HL-60/S4 treated with retinoic acid at 250 ng/mL for 4 days and 3 days (cell line): ENCODE data around the gene IRGQ.
"Not testable (repeated sequence)": the region's sequence is repeated elsewhere in the genome, so short reads cannot be mapped to it uniquely, and the experiment has no call there.

Experiments
- in situ Hi-C: fragments of 300-500 bp; cut with MboI; formaldehyde crosslinking; loops from 2 replicates; pipeline ENCODE4 v1.7.0; 2022; ENCODE audit warnings: low sequenced_read_pairs

Gene IRGQ

DNA sequence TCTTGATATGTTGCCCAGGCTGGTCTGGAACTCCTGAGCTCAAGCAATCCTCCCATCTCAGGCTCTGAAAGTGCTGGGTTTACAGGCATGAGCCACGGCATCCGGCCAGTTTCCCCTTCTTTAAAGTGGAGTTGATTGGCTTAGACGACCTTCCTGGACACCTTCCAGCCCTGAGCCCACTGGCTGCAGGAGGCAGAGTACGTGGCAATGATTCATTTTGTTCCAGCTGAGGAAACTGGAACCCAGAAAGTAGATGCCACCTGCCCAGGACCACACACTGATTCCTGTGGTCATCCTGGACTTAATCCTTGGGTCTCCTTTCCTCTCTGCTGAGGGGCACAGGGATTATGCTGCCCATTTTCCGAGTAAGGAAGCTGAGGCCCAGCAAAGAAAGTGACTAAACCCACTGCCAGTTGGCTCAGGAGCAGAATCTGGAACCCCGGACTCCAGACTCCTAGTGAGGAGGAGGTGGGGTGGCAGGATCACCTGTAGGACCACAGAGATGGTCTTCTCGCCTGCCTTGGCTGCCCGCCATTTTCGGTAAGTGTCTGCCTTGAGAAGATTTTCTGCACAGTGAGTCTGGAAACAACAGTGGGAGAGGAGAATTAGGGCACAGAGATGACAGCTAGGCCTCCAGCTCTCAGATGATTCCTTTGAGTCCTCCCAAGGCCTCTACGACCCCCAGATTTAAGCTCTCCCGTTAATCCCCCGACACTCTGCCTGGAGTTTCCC lies 21.3 kb downstream of the IRGQ start:
- in situ Hi-C loops, result no loop called here

DNA sequence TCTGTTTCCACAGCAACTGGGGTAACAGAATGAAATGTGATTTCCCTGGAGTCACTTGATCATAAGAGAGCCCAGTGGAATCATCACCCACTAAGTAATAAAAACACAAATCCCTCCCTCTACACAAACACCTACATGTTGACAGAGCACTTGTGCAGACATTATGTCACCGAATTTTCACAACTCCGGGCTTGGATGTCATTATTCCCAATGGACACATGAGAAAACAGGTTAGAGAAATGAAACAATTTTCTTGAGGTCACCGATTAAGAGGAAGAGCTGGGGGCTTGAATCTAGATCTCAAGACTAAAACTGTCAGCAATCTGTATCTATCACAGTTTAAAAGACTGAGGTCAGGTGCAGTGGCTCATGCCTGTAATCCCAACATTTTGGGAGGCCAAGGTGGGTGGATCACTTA lies 23.8 kb downstream of the IRGQ start:
- in situ Hi-C loops, result no loop called here

DNA sequence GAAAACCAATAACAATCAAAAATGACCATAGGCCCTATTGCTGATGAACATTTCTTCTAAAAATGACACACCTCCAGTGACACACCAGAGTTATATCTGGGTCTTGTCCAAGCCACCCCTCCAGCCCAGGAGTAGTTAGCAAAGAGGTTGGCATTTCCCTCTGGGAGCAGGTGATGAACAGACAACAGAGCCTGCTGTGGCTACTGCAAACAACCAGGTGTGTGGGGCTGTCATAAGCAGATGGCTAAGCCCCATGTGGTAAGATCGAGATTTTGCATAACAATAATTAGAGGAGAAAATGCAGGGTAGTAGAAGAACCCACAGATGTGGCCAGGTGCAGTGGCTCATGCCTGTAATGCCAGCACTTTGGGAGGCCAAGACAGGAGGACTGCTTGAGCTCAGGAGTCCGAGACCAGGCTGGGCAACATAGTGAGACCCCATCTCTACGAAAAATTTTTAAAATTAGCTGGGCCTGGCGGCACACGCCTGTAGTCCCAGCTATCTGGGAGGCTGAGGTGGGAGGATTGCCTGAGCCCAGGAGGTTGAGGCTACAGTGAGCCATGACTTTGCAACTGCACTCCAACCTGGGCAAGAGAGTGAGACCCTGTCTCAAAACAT lies 25.7 kb downstream of the IRGQ start:
- in situ Hi-C loops, result no loop called here

DNA sequence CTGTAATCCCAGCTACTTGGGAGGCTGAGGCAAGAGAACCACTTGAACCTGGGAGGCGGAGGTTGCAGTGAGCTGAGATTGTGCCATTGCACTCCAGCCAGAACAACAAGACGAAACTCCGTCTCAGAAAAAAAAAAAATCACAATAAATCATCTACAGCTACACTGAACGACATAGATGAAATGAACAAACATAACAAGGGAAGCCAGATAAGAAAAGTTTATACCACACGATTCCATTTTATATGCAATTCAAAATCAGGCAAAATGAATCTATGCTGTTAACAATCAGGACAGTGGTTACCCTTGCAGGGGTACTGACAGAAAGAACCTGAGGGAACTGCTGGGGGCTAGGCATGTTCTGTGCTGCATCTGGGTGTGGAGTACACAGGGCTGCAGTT lies 26.3 kb downstream of the IRGQ start:
- in situ Hi-C loops, result no loop called here

DNA sequence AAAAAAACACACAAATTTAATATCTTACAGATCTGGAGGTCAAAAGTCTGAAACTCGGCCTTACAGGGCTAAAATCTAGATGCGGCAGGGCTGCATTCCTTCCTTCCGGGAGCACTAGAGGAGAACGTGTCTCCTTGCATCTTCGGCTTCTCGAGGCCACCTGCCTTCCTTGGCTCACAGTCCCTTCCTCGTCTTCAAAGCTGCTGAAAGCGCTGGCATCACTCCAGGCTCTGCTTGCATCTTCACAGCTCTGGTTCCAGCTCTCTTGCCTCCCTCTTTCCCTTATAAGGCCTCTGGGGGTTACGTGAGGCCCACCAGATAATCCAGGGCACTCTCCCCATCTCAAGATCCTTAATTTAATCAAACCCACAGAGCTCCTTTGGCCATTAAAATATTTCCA lies 31.1 kb downstream of the IRGQ start:
- in situ Hi-C loops, result no loop called here

DNA sequence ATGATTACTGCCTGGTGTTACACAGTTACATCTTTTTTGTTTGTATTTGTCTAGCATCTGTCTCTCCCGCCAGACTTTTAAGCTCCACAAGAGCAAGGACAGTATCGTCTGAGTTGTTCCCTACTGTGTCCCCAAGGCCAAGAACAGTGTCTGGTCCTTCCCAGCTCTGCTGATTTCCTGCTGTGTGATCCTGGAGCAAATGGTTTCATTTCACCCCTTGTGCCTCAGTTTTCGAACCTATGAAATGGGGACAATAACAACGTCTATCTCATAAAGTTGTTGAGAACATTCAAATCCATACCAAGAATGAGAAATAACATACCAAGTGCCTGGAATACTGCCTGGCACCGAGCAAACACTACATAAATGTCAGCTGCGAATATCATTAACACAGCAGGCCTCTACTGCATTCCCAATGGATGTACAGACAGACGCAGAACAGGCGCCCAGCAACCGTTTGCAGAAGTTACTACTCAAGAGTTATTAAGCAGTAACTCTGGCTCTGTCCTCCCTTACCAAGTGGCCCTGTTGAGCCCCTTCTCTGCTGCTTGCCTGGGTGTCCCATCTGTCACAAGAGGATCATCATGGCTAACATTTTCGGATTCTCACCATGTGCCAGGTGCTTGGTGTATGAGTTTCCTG lies 32.0 kb downstream of the IRGQ start:
- in situ Hi-C loops, result no loop called here

DNA sequence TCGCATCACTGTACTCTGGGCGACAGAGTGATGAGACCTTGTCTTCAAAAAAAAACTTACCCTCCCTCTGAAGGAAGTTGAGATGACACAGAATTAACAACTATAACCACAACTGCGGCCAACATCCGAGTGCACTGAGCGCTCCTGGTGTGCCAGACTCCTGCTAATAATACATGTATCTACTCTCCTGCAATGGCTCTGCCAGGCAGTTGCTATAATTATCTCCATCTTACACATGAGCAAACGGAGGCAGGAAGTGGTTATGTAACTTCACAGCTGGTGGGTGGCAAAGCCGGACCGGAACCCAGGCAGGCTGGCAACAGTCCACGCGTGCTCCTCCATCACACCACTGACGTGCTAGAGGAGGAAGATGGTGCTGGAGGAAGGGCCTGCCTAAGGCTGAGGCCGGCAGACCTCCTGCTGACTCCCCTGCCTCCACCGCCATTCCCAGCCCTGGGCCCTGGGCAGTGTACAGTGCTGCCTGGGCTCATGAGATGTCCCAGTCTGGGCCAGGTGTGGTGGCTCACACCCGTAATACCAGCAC lies 33.2 kb downstream of the IRGQ start:
- in situ Hi-C loops, result no loop called here

DNA sequence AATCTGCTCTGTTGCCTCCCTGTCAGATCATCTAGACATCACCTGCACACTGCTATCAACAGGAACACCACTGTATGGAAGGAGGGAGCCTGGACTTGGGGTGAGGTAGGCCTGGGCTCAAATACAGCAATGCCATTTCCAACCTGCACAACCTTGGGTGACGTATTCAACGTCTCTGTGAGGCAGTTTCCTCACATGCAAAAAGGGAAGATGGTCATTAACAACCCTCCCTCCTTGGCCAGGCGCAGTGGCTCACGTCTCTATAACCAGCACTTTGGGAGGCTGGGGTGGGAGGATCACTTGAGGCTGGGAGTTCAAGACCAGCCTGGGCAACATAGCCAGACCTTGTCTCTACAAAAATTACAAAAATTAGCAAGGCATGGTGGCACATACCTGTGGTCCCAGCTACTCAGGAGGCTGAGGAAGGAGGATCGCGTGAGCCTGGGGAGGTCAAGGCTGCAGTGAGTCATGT lies 33.7 kb downstream of the IRGQ start:
- in situ Hi-C loops, result no loop called here

DNA sequence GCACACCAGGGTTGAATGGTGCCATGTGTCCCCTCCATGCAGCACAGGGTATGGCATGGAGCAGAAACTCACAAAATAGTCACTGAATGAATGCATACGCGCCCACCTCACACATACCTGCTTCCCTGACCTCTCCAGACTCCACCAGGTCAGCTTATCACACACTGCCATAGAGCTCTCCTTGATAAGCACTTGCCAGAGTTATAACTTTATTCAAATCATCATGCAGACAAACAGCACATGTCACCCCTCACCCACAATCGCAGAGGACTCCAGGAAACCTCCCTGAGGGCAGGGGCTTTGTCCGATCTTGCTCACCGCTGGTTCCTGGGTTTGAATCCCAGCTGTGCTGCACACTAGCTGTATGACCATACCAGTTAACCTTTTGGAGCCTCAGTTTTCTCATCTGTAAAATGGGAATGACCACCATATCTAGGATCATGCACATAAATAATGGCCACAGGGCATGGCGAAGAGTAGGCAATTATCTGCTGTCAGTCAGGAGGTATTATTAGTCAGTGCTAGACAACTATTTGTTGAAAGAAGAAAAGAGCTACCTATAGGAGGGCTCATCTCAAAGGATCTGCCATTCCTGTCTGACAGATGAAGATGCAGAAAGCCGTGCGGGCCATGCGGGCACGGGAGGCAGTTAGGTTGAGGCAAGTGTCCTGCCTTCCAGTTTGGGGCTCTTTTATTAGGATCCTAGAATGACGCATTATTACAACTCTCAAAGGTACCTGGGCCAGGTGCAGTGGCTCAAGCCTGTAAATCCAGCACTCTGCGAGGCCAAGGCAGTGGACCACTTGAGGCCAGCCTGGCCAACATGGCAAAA lies 34.6 kb downstream of the IRGQ start:
- in situ Hi-C loops, result no loop called here

DNA sequence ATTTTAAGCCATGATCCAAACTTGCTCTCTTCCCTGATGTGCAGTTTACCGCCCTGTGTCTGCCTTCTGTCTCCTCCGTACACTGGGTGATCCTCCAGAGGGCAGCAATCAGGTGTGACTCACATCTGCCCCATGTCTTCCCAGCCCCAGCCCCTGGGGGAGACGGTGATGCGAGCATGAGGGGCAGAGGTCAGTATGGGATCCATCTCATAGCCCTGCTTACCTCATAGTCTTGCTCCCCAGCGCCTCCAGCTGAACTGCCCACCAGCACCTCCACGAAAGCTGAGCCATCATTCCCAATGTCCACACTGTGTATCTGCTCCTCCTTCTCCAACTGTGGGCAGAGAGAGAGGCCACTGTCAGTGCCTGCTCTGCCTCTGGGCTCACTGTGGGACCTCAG lies 35.2 kb downstream of the IRGQ start:
- in situ Hi-C loops, result no loop called here

DNA sequence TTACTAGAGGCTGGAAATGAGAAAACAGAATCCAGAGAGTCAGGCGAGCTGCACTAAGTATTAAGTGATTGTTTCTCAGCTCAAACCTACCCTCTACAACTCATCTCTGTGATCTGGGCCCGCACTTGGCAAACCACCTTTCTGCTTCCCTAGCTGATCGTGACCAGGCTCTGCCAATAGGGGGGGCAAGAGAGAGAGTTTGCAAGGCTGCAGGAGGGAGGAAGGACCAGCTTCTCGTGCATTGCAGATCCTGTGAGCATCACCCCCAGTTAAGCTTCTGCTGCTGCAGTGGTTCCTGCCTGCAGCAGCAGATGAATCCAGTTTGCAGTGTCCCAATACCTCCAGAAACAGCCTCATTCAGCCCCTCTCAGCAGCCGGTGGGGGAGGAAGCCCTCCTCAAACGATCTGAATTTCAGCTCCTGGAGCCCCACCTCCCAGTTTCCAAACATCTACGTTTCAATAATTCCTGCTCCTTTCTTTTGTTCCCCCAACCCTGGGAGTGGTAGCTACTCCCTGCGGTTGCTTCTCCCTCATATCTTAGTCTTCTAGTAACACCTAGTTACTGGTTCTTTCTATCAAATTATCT lies 40.7 kb downstream of the IRGQ start:
- in situ Hi-C loops, result no loop called here

DNA sequence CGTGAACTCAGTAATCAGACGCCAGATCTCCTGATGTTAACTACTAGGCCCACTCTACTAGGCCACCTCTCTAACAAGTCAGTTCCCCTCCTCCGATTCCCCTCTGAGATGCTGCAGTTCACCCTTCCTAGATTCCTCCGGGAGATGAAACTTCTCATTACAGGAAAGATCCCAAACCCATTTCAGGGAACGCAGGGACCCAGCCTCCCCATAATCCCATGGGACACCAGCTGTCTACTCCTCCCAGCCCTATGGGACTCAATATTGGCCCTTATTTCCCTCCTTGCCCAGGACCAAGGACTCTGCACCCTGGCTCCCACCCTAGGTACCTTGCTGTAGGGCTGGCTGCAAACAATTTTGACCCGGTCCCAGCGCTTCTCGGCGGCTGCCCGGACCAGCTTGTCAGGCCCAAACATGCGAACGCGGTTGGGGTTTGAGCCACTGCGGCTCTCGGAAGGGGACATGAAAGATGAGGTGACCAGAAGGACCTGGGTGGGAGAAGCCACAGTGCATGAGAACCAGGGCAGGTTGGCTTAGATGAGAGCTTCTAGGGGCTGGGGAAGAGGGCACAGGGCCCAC lies 41.5 kb downstream of the IRGQ start:
- in situ Hi-C loops, result no loop called here

DNA sequence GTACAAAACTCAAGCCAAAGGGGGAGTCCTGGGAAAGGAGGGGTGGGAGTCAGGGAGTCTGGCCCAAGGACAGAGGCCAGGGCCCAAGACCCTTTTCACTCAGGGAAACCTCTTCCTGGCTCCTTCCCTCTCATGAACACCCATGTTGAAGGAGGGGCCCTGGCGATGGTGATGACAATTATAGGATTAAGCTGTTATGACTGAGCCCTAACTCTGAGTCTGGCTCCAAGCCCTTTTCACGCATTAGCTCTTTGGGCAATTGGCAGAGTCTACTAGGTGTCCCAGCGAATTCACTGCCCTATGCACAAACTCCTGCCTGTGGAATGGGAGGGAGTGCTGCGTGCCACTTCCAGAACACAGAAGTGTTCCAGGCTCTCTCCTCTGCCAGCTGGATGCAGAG lies 42.3 kb downstream of the IRGQ start:
- in situ Hi-C loops, result no loop called here

DNA sequence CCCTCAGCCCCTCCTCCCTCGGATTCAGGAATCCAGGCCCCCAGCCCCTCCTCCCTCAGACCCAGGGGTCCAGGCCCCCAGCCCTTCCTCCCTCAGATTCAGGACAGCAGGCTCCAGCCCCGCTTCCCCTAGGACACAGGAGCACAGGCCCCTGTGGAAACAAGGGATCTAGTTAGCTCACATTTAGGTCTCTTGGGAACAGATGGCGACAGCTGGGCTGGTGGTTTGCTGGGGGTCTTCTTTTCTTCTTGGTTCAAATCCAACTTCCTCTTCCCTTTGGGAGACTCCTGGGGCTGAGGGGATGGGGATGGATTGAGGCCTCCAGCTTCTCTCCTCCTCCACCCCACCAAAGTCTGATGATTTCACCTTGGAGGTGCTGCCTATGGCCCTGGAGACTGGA lies 43.3 kb downstream of the IRGQ start:
- in situ Hi-C loops, result no loop called here

DNA sequence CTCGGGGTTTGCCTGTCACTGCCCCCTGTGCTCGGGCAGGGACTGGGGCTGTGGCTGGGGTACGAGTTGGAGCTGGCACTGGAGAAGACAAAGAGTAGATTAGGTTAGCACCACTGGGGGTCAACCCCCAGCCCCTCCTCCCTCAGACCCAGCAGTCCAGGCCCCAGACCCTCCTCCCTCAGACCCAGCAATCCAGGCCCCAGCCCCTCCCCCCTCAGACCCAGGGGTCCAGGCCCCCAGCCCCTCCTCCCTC lies 43.8 kb downstream of the IRGQ start:
- in situ Hi-C loops, result no loop called here

DNA sequence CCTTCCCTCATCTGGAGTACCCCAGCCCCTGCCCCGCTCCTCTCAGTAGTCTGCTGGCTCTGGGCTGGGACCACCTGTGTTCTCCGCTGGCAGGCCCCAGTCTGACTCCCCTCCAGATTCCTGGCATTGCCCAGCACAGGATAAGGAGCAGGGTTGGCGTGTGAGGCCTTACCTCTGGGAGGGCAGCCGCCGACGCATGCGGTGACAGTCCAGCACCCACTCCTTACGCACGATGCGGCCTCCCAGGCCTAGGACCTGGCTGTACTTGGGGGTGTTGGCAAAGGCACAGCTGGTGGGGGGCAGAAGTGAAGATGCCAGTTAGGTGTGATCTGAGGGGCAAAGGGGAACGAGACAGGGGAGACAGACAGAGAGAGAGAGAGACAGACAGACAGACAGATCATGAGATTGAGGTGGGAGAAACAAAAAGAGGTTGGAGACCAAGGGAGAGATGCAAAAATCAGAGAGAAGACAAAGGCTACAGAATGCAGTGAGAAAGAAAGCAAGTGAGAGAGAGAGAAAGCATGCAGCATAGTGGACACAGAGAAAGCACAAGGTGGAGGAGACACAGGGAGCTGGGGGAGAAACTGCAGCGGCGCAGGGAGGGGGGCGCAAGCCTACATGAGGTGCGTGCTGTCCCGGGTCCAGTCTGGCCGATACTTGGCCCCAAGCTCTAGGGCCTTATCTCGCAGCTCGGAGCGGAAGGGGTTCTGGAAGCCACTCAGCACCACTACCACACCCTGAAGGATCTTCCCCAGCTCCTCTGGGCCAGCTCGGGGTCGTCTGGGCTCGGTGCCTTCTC lies 44.3 kb downstream of the IRGQ start:
- in situ Hi-C loops, result no loop called here

DNA sequence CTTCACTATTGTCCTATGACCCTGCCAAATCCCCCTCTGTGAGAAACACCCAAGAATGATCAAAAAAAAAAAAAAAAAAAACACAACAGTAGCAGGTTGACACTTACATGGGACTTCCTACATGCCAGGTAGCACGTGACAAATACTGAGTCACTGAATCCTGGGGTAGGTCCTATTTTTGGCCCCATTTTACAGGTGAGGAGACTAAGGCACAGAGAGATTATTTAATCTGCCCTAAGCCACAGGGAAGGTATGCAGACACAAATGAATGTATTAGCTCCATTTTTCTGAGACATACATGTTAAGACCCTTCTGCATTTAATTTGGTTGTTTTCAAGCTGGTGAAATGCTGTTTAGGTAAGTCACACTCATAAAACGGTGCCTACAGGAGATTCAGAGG lies 47.2 kb downstream of the IRGQ start:
- in situ Hi-C loops, result no loop called here

DNA sequence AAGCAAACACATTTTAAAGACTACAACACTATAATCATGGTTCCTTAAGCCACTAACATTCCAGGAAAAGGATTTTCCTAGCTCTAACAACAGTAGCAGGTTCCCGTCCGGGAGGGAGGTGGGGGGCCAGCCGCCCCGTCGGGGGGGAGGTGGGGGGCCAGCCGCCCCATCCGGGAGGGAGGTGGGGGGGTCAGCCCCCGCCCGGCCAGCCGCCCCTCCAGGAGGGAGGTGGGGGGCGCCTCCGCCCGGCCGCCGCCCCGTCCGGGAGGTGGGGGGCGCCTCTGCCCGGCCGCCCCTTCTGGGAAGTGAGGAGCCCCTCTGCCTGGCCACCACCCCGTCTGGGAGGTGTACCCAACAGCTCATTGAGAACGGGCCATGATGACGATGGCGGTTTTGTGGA lies 48.0 kb downstream of the IRGQ start:
- in situ Hi-C loops, result not testable (repeated sequence)

DNA sequence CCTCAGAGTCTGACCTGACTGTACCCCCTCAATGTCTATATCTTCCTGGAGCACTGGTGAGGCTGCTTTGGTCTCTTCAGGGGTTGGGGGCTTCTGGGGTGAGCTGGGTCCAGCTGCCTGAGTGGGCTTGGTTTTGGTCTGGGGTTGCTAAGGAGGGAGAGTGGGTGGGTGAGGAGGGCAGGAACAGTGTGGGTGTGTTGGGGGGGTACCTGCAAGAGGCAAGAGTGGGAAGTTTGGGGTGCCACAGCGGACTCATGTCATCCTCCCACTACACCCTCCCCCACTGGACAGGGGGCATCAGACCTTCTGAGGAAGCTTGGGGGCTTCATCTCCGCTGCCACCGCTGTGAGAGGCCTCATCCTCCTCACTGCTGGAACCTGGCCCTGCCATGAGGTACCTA lies 49.4 kb downstream of the IRGQ start:
- in situ Hi-C loops, result no loop called here

DNA sequence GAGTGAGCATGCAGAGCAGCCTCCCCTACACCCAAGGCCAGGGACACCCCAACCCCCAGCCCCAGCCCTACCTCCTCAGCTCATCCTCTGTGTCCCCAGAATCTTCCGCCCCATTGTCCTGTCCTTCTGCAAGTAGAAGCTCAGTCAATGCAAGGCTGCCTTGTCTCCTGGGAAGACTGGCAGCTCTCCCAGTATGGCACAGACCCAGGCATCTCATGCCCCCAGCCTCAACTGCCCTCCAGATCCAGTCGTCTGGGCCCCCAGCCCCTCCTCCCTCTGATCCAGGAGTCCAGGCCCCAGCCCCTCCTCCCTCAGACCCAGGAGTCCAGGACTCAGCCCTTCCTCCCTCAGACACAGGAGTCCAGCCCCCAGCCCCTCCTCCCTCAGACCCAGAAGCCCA lies 50.0 kb downstream of the IRGQ start:
- in situ Hi-C loops, result no loop called here
